HG03457 (cell line): ENCODE measurements around the gene PRR33.
"Not testable (repeated sequence)": the region's sequence is repeated elsewhere in the genome, so short reads cannot be mapped to it uniquely, and the experiment has no call there.

Experiments used
- ATAC-seq: cut with Tn5 transposase; IDR thresholded peaks from one replicate; pipeline ENCODE4 v1.9.1; 2021; ENCODE audit warnings: moderate number of reproducible peaks; ENCODE audit not compliant: unreplicated experiment

Gene PRR33

GRCh38 chr11:1890856-1891830 lies 552 bp downstream of the PRR33 start:
- no peak for ATAC-seq

- ATAC-seq, result no peak
These were observed 1.5 kb downstream of the PRR33 start for GRCh38 chr11:1889941-1890855.

- ATAC-seq, result no peak
These were observed 2.3 kb downstream of the PRR33 start for GRCh38 chr11:1889224-1889930.

GRCh38 chr11:1888811-1889210 lies 2.9 kb downstream of the PRR33 start:
- no peak for ATAC-seq

- ATAC-seq, result no peak
These were observed 3.3 kb downstream of the PRR33 start for GRCh38 chr11:1888347-1888753.

GRCh38 chr11:1887451-1888346 lies 4.0 kb downstream of the PRR33 start:
- ATAC-seq, result no peak

GRCh38 chr11:1886551-1886950 lies 5.1 kb downstream of the PRR33 start:
- not testable (repeated sequence) for ATAC-seq

- ATAC-seq, result no peak
These were observed 7.4 kb downstream of the PRR33 start for GRCh38 chr11:1884303-1884700.

GRCh38 chr11:1883346-1884302 lies 8.1 kb downstream of the PRR33 start:
- ATAC-seq, result no peak

- ATAC-seq, result no peak
These were observed 9.1 kb downstream of the PRR33 start for GRCh38 chr11:1882265-1883238.

GRCh38 chr11:1881442-1882264 lies 10.0 kb downstream of the PRR33 start:
- ATAC-seq, result no peak

- ATAC-seq, result no peak
These were observed 10.8 kb downstream of the PRR33 start for GRCh38 chr11:1880746-1881441.

- no peak for ATAC-seq
These were observed 11.6 kb downstream of the PRR33 start for GRCh38 chr11:1879941-1880720.

GRCh38 chr11:1879342-1879940 lies 12.3 kb downstream of the PRR33 start:
- ATAC-seq, result no peak
